Esophagus muscularis mucosa (tissue), 4 donors: ENCODE data around the gene PLXDC1.

Experiments used
- EP300 ChIP-seq: sonication (generic); formaldehyde crosslinking; IDR thresholded peaks from one replicate; pipeline ENCODE4 v1.6.1; 2017; ENCODE audit warnings: antibody characterized with exemption
- POLR2A ChIP-seq: fragments of 450-650 bp; IDR thresholded peaks from one replicate; pipeline ENCODE4 v1.6.1; 2017; ENCODE audit warnings: antibody characterized with exemption, moderate library complexity, mild to moderate bottlenecking, low read depth
- POLR2AphosphoS5 ChIP-seq, 2 donors: sonication (generic); formaldehyde crosslinking; IDR thresholded peaks; one replicate each; pipeline ENCODE4 v1.6.1; 2017; ENCODE audit warnings: antibody characterized with exemption in 2 of 2
- TF ChIP-seq, protein P1 (sequence below), 3 experiments: fragments of 200-600 bp in 2 of 3; fragments of 450-650 bp in 1 of 3; sonication (generic) in 2 of 3; IDR thresholded peaks; one replicate each; pipeline ENCODE4 v1.5.1; 2017 to 2019; ENCODE audit warnings: antibody characterized with exemption in 3 of 3, mild to moderate bottlenecking in 2 of 3, moderate library complexity in 1 of 3

DNA sequence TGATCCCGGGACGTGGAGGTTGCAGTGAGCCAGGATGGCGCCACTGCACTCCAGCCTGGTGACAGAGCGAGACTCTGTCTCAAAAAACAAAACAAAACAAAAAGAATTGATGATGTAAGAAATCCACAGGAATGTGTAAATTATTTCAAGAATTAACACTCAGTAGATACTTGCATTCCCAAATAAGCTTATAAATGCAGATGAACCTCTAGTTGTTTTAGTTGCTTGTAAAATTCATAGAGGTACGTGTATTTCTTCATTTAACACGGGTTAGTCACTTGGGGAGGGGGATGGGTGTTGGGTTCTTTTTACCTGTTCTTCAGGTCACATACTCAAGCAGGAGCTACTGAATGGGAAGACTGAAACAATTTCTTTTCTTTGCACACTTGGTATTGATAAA is 128.5 kb downstream of the PLXDC1 start:
- TF ChIP-seq, protein P1, sequence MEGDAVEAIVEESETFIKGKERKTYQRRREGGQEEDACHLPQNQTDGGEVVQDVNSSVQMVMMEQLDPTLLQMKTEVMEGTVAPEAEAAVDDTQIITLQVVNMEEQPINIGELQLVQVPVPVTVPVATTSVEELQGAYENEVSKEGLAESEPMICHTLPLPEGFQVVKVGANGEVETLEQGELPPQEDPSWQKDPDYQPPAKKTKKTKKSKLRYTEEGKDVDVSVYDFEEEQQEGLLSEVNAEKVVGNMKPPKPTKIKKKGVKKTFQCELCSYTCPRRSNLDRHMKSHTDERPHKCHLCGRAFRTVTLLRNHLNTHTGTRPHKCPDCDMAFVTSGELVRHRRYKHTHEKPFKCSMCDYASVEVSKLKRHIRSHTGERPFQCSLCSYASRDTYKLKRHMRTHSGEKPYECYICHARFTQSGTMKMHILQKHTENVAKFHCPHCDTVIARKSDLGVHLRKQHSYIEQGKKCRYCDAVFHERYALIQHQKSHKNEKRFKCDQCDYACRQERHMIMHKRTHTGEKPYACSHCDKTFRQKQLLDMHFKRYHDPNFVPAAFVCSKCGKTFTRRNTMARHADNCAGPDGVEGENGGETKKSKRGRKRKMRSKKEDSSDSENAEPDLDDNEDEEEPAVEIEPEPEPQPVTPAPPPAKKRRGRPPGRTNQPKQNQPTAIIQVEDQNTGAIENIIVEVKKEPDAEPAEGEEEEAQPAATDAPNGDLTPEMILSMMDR (IDR thresholded peaks at IDR 0.05) = no peak
- TF ChIP-seq POLR2A = no peak
- no peak for TF ChIP-seq EP300
- TF ChIP-seq POLR2AphosphoS5 (IDR thresholded peaks at IDR 0.05) = no peak
